Astrocyte (in vitro differentiated cells and primary cell): Measurements from ENCODE around the gene RPAP3.

Experiments used
- EZH2 ChIP-seq: IDR thresholded peaks from 2 replicates; pipeline ENCODE4 v1.6.1; 2012; ENCODE audit warnings: mild to moderate bottlenecking, low read length, inconsistent platforms; ENCODE audit not compliant: insufficient read depth
- TF ChIP-seq, protein P1 (sequence below): IDR thresholded peaks from 2 replicates; pipeline ENCODE4 v1.5.1; 2011; ENCODE audit warnings: low read depth, mild to moderate bottlenecking, inconsistent platforms, low read length, moderate library complexity; ENCODE audit not compliant: insufficient read depth

- TF ChIP-seq, protein P1, sequence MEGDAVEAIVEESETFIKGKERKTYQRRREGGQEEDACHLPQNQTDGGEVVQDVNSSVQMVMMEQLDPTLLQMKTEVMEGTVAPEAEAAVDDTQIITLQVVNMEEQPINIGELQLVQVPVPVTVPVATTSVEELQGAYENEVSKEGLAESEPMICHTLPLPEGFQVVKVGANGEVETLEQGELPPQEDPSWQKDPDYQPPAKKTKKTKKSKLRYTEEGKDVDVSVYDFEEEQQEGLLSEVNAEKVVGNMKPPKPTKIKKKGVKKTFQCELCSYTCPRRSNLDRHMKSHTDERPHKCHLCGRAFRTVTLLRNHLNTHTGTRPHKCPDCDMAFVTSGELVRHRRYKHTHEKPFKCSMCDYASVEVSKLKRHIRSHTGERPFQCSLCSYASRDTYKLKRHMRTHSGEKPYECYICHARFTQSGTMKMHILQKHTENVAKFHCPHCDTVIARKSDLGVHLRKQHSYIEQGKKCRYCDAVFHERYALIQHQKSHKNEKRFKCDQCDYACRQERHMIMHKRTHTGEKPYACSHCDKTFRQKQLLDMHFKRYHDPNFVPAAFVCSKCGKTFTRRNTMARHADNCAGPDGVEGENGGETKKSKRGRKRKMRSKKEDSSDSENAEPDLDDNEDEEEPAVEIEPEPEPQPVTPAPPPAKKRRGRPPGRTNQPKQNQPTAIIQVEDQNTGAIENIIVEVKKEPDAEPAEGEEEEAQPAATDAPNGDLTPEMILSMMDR, result no peak
- no peak for TF ChIP-seq EZH2
These were observed 16.6 kb downstream of the RPAP3 start for GRCh38 chr12:47689215-47689614.
